NCI-H1105 (cell line): ENCODE measurements around the gene ATAD3A.

Source experiments
- DNase-seq: peaks from one replicate; lab custom pipeline; 2025; lab: John Stamatoyannopoulos, UW

Gene ATAD3A

DNA sequence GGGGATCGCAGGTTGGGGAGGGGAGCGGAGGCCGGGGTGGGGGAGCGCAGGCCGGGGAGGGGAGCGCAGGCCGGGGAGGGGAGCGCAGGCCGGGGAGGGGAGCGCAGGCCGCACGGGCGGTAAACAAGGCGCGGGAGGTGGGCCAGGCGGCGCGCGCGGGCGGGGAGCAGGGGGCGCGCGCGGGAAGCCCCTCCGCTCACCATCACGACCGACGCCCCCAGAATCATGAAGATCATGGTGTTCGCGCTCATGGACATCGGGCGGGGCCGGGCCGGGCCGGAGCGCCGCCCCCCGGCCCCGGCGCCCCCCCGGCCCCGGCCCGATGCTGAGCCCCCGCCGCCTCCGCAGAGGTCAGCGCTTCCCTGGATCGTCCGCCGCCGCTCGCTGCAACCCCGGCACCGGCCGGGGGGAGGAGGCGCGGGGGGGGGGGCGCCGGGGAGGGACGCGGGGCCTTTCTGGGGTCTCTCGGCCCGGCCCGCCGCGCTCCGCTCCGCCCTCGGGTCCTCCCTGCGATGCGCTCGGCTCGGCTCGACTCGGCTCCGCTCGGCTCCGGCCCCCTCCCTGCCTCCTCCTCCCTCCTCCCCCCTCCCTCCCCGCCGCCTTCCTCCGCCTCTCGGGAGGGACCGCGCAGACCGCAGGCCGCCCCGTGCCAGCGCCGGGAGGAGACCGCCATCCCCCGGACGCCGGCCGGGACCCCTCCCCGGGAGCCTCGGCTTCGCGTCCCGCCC, 28.3 kb downstream of the ATAD3A start, which contains the start of gene TMEM240:
Gene TMEM240, minus strand, starts transcription at position 535 of the 728 bp plus-strand sequence. Its CDS starts 278 bp downstream, at position 257.
- DNase-seq = no peak

GRCh38 chr1:1540818-1541628, 29.1 kb downstream of the ATAD3A start:
- DNase-seq = no peak

GRCh38 chr1:1541956-1542765, 30.2 kb downstream of the ATAD3A start:
- DNase-seq = no peak

DNA sequence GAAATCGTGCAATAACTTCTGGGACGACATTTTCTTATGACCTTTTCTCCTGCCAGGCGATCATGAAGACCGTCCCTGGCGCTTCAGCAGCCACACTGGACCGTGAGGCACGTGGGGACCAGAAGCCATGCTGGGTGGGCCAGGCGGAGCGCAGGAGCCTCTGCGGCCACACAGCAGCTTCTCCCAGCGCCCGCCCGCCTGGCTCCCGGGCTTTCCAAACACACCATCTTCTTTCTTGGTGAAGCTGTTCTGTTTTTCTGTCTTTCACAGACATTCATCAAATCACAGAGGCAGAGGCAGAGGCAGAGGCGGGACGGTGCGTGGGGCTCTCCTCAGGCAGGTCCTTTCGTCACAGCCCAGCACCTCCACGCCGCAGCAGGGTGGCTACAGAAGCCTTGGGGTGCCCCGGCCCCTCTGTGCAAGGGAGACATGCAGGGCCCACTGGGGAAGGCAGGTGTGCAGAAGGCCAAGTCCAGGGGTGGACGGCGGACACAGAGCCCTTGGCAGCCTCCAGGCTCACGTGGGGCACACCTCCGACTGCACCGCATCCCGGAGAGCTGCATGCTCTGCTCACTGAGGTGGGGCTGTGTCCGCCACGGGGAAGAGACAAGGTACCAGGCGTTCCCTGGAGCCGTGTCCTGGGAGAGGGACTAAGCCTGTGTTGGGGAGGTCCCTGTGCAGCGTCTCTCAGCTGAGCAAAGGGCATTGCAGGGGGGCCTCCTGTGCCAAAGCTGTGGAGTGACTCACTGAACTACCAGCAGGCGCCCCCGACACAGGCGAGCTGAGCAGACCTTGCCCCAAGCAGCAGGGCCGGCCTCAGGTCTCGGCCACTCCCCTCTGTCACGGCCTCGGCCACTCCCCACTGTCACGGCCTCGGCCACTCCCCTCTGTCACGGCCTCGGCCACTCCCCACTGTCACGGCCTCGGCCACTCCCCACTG, 31.1 kb downstream of the ATAD3A start:
- DNase-seq = no peak

DNA sequence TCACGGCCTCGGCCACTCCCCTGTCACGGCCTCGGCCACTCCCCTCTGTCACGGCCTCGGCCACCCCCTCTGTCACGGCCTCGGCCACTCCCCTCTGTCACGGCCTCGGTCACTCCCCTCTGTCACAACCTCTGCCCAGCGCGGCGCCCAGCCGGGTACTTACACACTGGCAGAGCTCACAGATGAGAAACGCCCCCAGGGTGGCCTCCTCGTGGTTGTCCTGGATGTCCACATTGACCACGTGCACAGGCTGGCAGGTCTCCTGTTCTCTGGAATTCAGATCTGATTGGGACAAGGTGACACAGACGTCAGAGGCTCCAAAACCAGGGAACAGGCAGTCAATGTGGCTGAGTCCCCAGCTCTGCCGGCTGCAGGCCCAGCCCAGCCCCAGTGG, 31.7 kb downstream of the ATAD3A start:
- no peak for DNase-seq

DNA sequence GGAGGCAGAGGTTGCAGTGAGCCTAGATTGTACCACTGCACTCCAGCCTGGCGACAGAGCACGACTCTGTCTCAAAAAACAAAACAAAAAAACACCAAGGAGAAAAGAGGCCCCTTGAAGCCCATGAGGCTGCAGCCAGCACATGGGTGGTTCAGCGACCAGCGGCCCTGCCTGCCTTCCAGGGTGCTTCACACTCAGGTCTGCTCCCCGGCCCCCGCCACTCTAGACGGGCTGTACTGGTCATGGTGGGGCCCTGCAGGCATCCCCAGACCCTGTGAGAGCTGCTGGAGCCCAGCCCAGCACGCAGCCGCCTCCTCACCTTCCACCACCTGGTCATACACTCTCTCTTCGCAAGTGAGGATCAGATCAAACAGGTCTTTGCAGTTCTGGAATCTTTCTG, 32.6 kb downstream of the ATAD3A start:
- DNase-seq = no peak

GRCh38 chr1:1545946-1546737, 34.2 kb downstream of the ATAD3A start:
- DNase-seq = no peak

DNA sequence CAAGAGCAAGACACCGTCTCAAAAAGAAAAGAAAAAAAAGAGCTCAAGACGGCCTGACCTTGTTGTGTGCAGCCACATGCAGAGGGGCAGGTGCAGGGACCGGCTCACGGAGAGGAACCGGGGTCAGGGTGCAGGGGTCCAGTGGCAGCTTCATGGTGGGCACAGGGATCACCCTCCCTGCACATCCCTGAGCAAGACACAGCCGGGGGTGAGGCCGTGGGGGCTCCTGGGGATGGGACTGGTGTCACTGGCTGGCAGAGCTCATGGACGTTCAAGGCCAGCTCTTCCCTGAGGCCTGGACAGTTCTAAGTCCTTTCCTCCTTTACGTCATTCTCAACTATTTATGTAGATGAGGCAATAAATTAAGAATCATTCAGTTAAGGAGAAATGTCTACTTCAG, 35.0 kb downstream of the ATAD3A start:
- DNase-seq = no peak

- DNase-seq = no peak
These were observed 35.5 kb downstream of the ATAD3A start for GRCh38 chr1:1547476-1547875.

- no peak for DNase-seq
These were observed 36.6 kb downstream of the ATAD3A start for GRCh38 chr1:1548591-1548990.

DNA sequence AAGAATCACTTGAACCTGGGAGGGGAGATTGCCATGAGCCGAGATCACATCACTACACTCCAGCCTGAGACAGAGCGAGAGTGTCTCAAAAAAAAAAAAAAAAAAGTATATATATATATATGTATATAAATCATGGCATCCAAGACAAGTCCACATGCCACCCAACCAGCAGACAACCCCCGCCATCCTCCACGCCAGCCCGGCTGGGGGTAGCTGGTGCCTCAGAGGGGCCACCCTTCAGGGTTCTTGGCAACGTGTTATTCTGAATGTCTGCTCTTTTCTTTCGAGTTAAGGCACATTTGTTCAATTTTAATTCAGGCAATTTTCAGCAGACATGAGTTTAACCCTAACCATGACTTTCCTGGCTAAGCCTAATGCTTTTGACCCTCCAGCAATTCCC, 38.1 kb downstream of the ATAD3A start:
- DNase-seq = no peak

GRCh38 chr1:1550591-1551432, 38.9 kb downstream of the ATAD3A start:
- no peak for DNase-seq

DNA sequence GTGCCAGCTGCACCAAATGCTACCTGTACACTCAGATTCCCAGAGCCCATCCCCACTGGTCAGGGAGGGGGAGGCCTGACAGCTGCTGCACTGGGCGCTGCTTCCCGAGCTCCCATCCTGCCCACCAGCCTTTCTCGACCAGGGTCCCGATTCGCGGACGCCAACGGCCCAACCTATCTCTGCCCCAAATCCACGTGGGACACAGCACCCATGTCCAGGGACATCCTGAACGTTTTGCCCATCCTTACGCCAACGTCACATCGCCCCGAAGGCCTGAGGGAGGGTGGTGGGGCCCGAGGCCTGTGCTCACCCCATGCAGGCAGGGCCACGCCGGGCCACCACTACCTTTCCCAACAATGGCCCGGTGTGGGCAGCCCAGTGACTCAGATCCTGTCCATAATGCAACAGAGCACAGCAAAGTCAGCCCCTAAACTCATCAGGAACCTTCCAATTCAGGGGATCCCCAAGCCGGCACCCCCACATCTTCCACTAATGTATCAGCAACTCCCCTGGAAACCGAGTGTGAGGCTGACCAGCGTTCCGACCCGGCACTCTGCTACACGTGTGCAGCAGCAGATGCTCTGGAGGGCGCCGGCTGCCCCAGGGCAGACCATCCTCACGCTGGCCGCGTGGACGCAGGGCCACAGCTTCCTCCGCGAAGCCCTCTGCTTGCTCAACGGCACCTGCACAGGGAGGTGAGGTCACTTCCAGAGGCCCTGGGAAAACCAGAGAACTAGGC, 39.7 kb downstream of the ATAD3A start:
- no peak for DNase-seq

- DNase-seq = no peak
These were observed 40.3 kb downstream of the ATAD3A start for GRCh38 chr1:1552263-1552639.

DNA sequence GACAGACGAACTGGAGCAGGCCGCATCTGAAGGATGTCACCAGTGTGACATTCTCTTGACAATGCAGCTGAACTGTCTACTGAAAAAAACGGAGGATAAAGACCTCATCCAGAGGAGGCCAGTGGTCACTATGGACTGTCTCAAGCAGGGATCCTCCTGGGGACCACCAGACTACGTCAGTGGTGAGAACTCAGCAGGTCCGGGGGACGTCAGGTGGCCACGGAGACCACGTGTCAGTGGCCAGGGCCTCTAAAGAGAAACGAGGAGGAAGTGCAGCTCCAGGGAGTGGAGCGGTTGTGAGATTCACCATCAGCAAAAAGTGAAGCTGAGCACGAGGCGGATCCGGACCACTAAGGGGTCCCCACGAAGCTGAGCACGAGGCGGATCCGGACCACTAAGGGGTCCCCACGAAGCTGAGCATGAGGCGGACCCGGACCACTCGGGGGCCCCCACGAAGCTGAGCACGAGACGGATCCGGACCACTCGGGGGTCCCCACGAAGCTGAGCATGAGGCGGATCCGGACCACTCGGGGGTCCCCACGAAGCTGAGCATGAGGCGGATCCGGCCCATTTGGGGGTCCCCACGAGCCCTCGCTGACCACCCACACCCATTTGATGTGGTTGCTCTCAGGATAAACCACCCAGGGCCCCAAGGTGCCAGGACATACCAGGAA, 42.0 kb downstream of the ATAD3A start:
- DNase-seq = no peak

GRCh38 chr1:1554550-1554925, 42.6 kb downstream of the ATAD3A start:
- DNase-seq = no peak

- no peak for DNase-seq
These were observed 43.3 kb downstream of the ATAD3A start for GRCh38 chr1:1554926-1555915.
